GM21737 (cell line): ENCODE data around the gene CHRM1.
"Not testable (repeated sequence)": the region's sequence is repeated elsewhere in the genome, so short reads cannot be mapped to it uniquely, and the experiment has no call there.

Experiments used
- ATAC-seq: cut with Tn5 transposase; IDR thresholded peaks from one replicate; pipeline ENCODE4 v1.9.1; 2021; ENCODE audit warnings: mild to moderate bottlenecking, moderate library complexity; ENCODE audit not compliant: unreplicated experiment

CHRM1 gene

GRCh38 chr11:62879235-62879978 lies 41.8 kb downstream of the CHRM1 start:
- no peak for ATAC-seq

- no peak for ATAC-seq
Measured at GRCh38 chr11:62876712-62877111, 44.5 kb downstream of the CHRM1 start.

- no peak for ATAC-seq
Measured at GRCh38 chr11:62875698-62876478, 45.3 kb downstream of the CHRM1 start.

GRCh38 chr11:62874851-62875250 lies 46.3 kb downstream of the CHRM1 start:
- ATAC-seq: no peak

GRCh38 chr11:62865635-62866034 lies 55.5 kb downstream of the CHRM1 start:
- no peak for ATAC-seq

- ATAC-seq: no peak
Measured at GRCh38 chr11:62863687-62864335, 57.4 kb downstream of the CHRM1 start.

- not testable (repeated sequence) for ATAC-seq
Measured at GRCh38 chr11:62861564-62862192, 59.5 kb downstream of the CHRM1 start.

- no peak for ATAC-seq
Measured at GRCh38 chr11:62860835-62861563, 60.2 kb downstream of the CHRM1 start.

GRCh38 chr11:62859281-62859703 lies 61.9 kb downstream of the CHRM1 start:
- ATAC-seq: not testable (repeated sequence)
